Kidney (tissue), 14 donors: ENCODE results near the gene MAOA. TPM values are rescaled to one million over a fixed set of nuclear protein-coding genes. Genes with fewer than 3 reads are reported as not detected.
A peak's percentile ranks its signal among the peaks of the same experiment; 100 is the strongest.

Source experiments
- DNase-seq, 5 donors: peaks; one replicate each; pipeline ENCODE4 v3.0.0-alpha.2; 2013 to 2020
- FAIRE-seq: peaks from 2 replicates; lab custom pipeline; 2012; peaks lifted over from hg19 to GRCh38; lab: Jason Lieb, UNC
- H3K27ac ChIP-seq, 2 donors: one replicate each; pipeline ENCODE4 v1.7.0; 2013; ENCODE audit warnings: low read depth in 2 of 2, low read length in 2 of 2, inconsistent platforms in 1 of 2
- H3K27me3 ChIP-seq: one replicate; pipeline ENCODE4 v1.7.1; 2013; ENCODE audit warnings: low read length, inconsistent platforms; ENCODE audit not compliant: control insufficient read depth, insufficient read depth
- H3K36me3 ChIP-seq, 3 donors: one replicate each; pipeline versions ENCODE4 v1.7.0 to v1.7.1; 2013; ENCODE audit warnings: low read length in 3 of 3, control low read depth in 1 of 3, inconsistent platforms in 1 of 3; ENCODE audit not compliant: insufficient read depth in 3 of 3, control insufficient read depth in 2 of 3
- H3K4me1 ChIP-seq, 3 donors: one replicate each; pipeline versions ENCODE4 v1.7.0 to v1.7.1; 2013; ENCODE audit warnings: low read length in 3 of 3, inconsistent platforms in 1 of 3, low read depth in 1 of 3; ENCODE audit not compliant: control insufficient read depth in 2 of 3, insufficient read depth in 2 of 3
- H3K4me3 ChIP-seq, 3 donors: one replicate each; pipeline versions ENCODE4 v1.7.0 to v1.8.1; 2013; ENCODE audit warnings: low read length in 3 of 3, control low read depth in 1 of 3, inconsistent platforms in 1 of 3
- H3K9ac ChIP-seq, 3 donors: one replicate each; pipeline versions ENCODE4 v1.7.0 to v1.7.1; 2013; ENCODE audit warnings: low read length in 3 of 3, control low read depth in 1 of 3, inconsistent platforms in 1 of 3
- H3K9me3 ChIP-seq, 3 donors: one replicate each; pipeline versions ENCODE4 v1.7.0 to v1.7.1; 2013; ENCODE audit warnings: low read length in 3 of 3, control low read depth in 1 of 3, inconsistent platforms in 1 of 3; ENCODE audit not compliant: control insufficient read depth in 2 of 3, insufficient read depth in 1 of 3
- intact Hi-C: fragments of 100-400 bp; cut with DNase I; formaldehyde crosslinking; loops from one replicate; pipeline ENCODE4 v1.11.1; 2022
- polyA plus RNA-seq: library from polyadenylated mRNA; stranded (reverse); fragments of 350-450 nt; fragmentation: Illumina TruSeq; extraction: RNeasy Lipid Tissue Mini Kit (QIAGEN cat#74804); gene quantifications from one replicate; pipeline ENCODE4 v1.2.3, GENCODE V29; 2014; ENCODE audit warnings: low read depth, low replicate concordance; ENCODE audit not compliant: insufficient read depth
- total RNA-seq: library from RNA; stranded (reverse); fragmentation: NEBNext Ultra II Directional; extraction: Animal tissue kit (Norgen Biotek cat#: 25700); gene quantifications from one replicate; pipeline ENCODE4 v1.2.1, GENCODE V29; 2021
- TF ChIP-seq, protein P1 (sequence below): IDR thresholded peaks from 3 replicates; pipeline ENCODE4 v1.5.1; 2012; ENCODE audit warnings: mild to moderate bottlenecking, moderate library complexity, borderline replicate concordance; ENCODE audit not compliant: insufficient read depth; ENCODE audit errors: extremely low read depth
- donor health status: control.
- donor health status: control.
- donor health status: control.
- donor health status: control.
- donor health status: control.
- donor health status: DM: yes; HTN: yes; CAD: no.
- donor health status: Normal renal cell carcinoma (clear cell type).

Gene MAOA
- total and polyA plus RNA-seq, 2 donors from 2014 or later = 134 to 227 TPM

DNA sequence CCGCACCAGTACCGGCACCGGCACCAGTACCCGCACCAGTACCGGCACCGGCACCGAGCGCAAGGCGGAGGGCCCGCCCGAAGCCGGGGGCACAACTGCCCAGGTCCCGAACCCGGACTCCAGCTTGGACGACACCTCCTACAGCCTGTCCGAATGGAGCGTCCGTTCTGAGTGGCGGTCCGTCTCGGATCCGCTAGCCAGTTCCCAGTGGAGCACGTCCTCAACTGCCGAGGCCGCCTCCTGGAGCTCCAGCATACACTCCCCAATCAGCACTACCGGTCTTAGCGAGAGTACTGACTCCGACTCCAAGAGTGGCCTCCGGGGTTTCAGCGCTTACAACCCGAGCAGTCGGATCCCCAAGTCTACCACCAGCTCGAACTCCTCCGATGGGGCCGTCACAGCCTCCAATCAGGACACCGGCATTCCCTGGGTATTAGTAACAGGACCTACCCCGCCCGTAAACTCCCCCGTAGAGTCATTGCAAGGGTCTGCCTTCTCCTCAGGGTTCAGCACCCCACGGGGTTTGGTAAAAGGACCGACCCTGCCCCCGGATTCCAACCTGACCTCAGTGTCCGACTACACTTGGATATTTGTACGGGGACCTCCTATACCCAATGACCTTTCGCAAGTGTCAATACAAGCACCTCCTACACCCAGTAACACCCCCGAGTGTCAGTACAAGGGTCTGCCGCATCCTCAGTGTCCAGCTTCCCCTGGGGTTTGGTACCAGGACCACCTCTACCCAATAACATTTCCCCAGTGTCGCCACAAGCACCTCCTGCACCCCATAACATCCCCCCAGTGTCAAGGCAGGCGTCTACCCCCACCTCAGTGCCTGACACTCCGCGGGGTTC, 721 bp upstream of the MAOA start:
- FAIRE-seq (no peak), DNase-seq (peak; percentile 38 to 79 (median 55))
- TF ChIP-seq, protein P1, sequence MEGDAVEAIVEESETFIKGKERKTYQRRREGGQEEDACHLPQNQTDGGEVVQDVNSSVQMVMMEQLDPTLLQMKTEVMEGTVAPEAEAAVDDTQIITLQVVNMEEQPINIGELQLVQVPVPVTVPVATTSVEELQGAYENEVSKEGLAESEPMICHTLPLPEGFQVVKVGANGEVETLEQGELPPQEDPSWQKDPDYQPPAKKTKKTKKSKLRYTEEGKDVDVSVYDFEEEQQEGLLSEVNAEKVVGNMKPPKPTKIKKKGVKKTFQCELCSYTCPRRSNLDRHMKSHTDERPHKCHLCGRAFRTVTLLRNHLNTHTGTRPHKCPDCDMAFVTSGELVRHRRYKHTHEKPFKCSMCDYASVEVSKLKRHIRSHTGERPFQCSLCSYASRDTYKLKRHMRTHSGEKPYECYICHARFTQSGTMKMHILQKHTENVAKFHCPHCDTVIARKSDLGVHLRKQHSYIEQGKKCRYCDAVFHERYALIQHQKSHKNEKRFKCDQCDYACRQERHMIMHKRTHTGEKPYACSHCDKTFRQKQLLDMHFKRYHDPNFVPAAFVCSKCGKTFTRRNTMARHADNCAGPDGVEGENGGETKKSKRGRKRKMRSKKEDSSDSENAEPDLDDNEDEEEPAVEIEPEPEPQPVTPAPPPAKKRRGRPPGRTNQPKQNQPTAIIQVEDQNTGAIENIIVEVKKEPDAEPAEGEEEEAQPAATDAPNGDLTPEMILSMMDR = no peak
- Histone ChIP-seq H3K27ac (peak overlapping the region; percentile 81 to 87), H3K27me3 (no peaks in the 10 kb centered on the region), H3K36me3 (no peaks in the 10 kb centered on the region), H3K9me3 (no peaks in the 10 kb centered on the region), H3K9ac (peak overlapping the region; percentile 51 to 91 (median 69)), H3K4me1 (no peaks in the 10 kb centered on the region), H3K4me3 (peak overlapping the region; percentile 67 to 91 (median 84))
- intact Hi-C loops = no loop called here

- no peak overlapping the region for H3K27ac ChIP-seq
These were observed 1.6 kb downstream of the MAOA start for GRCh38 chrX:43657671-43658070.

GRCh38 chrX:43661521-43662240, 5.6 kb downstream of the MAOA start:
- intact Hi-C loops = no loop called here
- Histone ChIP-seq H3K36me3 (no peaks in the 10 kb centered on the region), H3K27ac (no peak overlapping the region), H3K4me3 (no peak overlapping the region), H3K4me1 (peaks cover 0 to 2% (median 0%) of the 10 kb centered on the region in 3 donors), H3K27me3 (no peaks in the 10 kb centered on the region), H3K9me3 (no peaks in the 10 kb centered on the region), H3K9ac (no peak overlapping the region)
- TF ChIP-seq, protein P1 = no peak
- peak; percentile 13 for FAIRE-seq
- no peak for DNase-seq

More at GRCh38 chrX:43657671-43658070, 1.6 kb downstream of the MAOA start:
- no peak for DNase-seq
- Histone ChIP-seq H3K4me3 (peak overlapping the region in 2 of 3 donors; percentile 51 to 60), H3K9ac (no peak overlapping the region), H3K9me3 (no peaks in the 10 kb centered on the region), H3K27me3 (no peaks in the 10 kb centered on the region), H3K36me3 (no peaks in the 10 kb centered on the region), H3K4me1 (no peaks in the 10 kb centered on the region)
- FAIRE-seq = no peak
- intact Hi-C loops = no loop called here
- TF ChIP-seq, protein P1 = no peak
